ENCODE measurements around the gene RSF1. TPM values are rescaled to one million over a fixed set of nuclear protein-coding genes. Genes with fewer than 3 reads are reported as not detected.

The RSF1 gene
- total RNA-seq, 1 experiment from 2014 or later, result 83.0 TPM

GRCh38 chr11:77775936-77776335 is 44.6 kb downstream of the RSF1 start:
- no peak for DNase-seq (ENCODE audit: low read depth, low spot score)
- in situ Hi-C loops (cut with HindIII; ENCODE audit: low pct_unique_long_range_greater_than_20kb, low sequenced_read_pairs), result no loop called here
- BruUV-seq (replicated peaks), result no TSS peak
- TF ChIP-seq SIN3A (IDR thresholded peaks at IDR 0.05; ENCODE audit: borderline replicate concordance, insufficient read depth, low read depth, low read length), result no peak
- no peak for TF ChIP-seq TCF7L2 (IDR thresholded peaks at IDR 0.05; ENCODE audit: low read depth, low read length)
- no peak for TF ChIP-seq POLR2AphosphoS5 (IDR thresholded peaks at IDR 0.05; ENCODE audit: low read depth, low read length)
- no peak for TF ChIP-seq CTCF (IDR thresholded peaks at IDR 0.05)
- no peak for TF ChIP-seq REST (IDR thresholded peaks at IDR 0.05; ENCODE audit: insufficient read depth in 1 of 2, low read depth in 2 of 2, low read length in 1 of 2)
- Histone ChIP-seq H3K4me1 (ENCODE audit: control insufficient read depth, insufficient read depth, low read length) (peaks cover 11% of the 10 kb centered on the region; the same call in 1 of the 2 replicates), H3K36me3 (ENCODE audit: control insufficient read depth, insufficient read depth, low read length) (no peaks in the 10 kb centered on the region), H3K9me3 (ENCODE audit: control insufficient read depth, insufficient read depth, low read depth, low read length) (no peaks in the 10 kb centered on the region), H3K4me3 (ENCODE audit: low read depth in 2 of 2, low read length in 2 of 2) (no peak overlapping the region), H3K27me3 (ENCODE audit: control insufficient read depth, insufficient read depth, low read length) (no peaks in the 10 kb centered on the region), H3K27ac (ENCODE audit: low read length) (no peak overlapping the region)
- intact Hi-C loops (cut with micrococcal nuclease; ENCODE audit: unreplicated experiment), result loop anchor here (1.0 kb wide), 1 partner anchor 224 kb away; no protein-coding TSS in a partner anchor
- POLR2A ChIA-PET, result no interaction called here
- CTCF ChIA-PET, result interaction anchor here (0.6 to 1.4 kb wide), 4 partner anchors 14 to 224 kb away, joined by 3 to 10 read pairs (median 3); no protein-coding TSS in a partner anchor
- ATAC-seq, result no peak; the same call in 1 of the 2 replicates

GRCh38 chr11:77771135-77771534 is 49.4 kb downstream of the RSF1 start:
- Histone ChIP-seq H3K4me3 (ENCODE audit: low read depth in 2 of 2, low read length in 2 of 2) (no peak overlapping the region), H3K9me3 (ENCODE audit: control insufficient read depth, insufficient read depth, low read depth, low read length) (no peaks in the 10 kb centered on the region), H3K36me3 (ENCODE audit: control insufficient read depth, insufficient read depth, low read length) (no peaks in the 10 kb centered on the region), H3K27me3 (ENCODE audit: control insufficient read depth, insufficient read depth, low read length) (no peaks in the 10 kb centered on the region), H3K27ac (ENCODE audit: low read length) (no peak overlapping the region), H3K4me1 (ENCODE audit: control insufficient read depth, insufficient read depth, low read length) (peaks cover 9% of the 10 kb centered on the region; the same call in 1 of the 2 replicates)
- ATAC-seq, result no peak
- POLR2A ChIA-PET, result no interaction called here
- DNase-seq (ENCODE audit: low read depth, low spot score), result no peak
- CTCF ChIA-PET, result no interaction called here
- in situ Hi-C loops (cut with HindIII; ENCODE audit: low pct_unique_long_range_greater_than_20kb, low sequenced_read_pairs), result no loop called here
- BruUV-seq (replicated peaks), result no TSS peak
- intact Hi-C loops (cut with micrococcal nuclease; ENCODE audit: unreplicated experiment), result no loop called here
- TF ChIP-seq CTCF (IDR thresholded peaks at IDR 0.05) (no peak), TCF7L2 (IDR thresholded peaks at IDR 0.05; ENCODE audit: low read depth, low read length) (no peak), POLR2AphosphoS5 (IDR thresholded peaks at IDR 0.05; ENCODE audit: low read depth, low read length) (no peak), REST (IDR thresholded peaks at IDR 0.05; ENCODE audit: insufficient read depth in 1 of 2, low read depth in 2 of 2, low read length in 1 of 2) (no peak), SIN3A (IDR thresholded peaks at IDR 0.05; ENCODE audit: borderline replicate concordance, insufficient read depth, low read depth, low read length) (no peak)

Data from Panc1 (cell line).